WTC11 (cell line): ENCODE data around the gene PRKAG2.
A peak's percentile ranks its signal among the peaks of the same experiment; 100 is the strongest.

Source experiments
- ARID4B ChIP-seq: sonication (generic); formaldehyde crosslinking; IDR thresholded peaks from 2 replicates; pipeline ENCODE4 v1.8.0; 2023; ENCODE audit warnings: missing genetic modification reagents, mild to moderate bottlenecking, borderline replicate concordance
- CREM ChIP-seq: sonication (generic); formaldehyde crosslinking; IDR thresholded peaks from 2 replicates; pipeline ENCODE4 v1.8.1; 2022; ENCODE audit warnings: mild to moderate bottlenecking, missing genetic modification reagents, moderate library complexity
- CTCF ChIP-seq: fragments of 200-600 bp; IDR thresholded peaks from 2 replicates; pipeline ENCODE4 v1.8.0; 2022; ENCODE audit warnings: antibody characterized with exemption
- ESRRA ChIP-seq: sonication (generic); formaldehyde crosslinking; IDR thresholded peaks from 2 replicates; pipeline ENCODE4 v1.8.1; 2022; ENCODE audit warnings: mild to moderate bottlenecking, missing genetic modification reagents, borderline replicate concordance
- NR2C2 ChIP-seq: sonication (generic); formaldehyde crosslinking; IDR thresholded peaks from 2 replicates; pipeline ENCODE4 v1.8.0; 2022; ENCODE audit warnings: mild to moderate bottlenecking, missing genetic modification reagents
- ZNF232 ChIP-seq: sonication (generic); formaldehyde crosslinking; IDR thresholded peaks from 2 replicates; pipeline ENCODE4 v1.8.0; 2022; ENCODE audit warnings: mild to moderate bottlenecking, missing genetic modification reagents
- ZNF263 ChIP-seq: sonication (generic); formaldehyde crosslinking; IDR thresholded peaks from 2 replicates; pipeline ENCODE4 v1.8.1; 2022; ENCODE audit warnings: low read depth, mild to moderate bottlenecking, moderate library complexity, missing genetic modification reagents
- TF ChIP-seq, protein P1 (sequence below): sonication (generic); formaldehyde crosslinking; IDR thresholded peaks from 2 replicates; pipeline ENCODE4 v1.8.0; 2023; ENCODE audit warnings: missing genetic modification reagents

DNA sequence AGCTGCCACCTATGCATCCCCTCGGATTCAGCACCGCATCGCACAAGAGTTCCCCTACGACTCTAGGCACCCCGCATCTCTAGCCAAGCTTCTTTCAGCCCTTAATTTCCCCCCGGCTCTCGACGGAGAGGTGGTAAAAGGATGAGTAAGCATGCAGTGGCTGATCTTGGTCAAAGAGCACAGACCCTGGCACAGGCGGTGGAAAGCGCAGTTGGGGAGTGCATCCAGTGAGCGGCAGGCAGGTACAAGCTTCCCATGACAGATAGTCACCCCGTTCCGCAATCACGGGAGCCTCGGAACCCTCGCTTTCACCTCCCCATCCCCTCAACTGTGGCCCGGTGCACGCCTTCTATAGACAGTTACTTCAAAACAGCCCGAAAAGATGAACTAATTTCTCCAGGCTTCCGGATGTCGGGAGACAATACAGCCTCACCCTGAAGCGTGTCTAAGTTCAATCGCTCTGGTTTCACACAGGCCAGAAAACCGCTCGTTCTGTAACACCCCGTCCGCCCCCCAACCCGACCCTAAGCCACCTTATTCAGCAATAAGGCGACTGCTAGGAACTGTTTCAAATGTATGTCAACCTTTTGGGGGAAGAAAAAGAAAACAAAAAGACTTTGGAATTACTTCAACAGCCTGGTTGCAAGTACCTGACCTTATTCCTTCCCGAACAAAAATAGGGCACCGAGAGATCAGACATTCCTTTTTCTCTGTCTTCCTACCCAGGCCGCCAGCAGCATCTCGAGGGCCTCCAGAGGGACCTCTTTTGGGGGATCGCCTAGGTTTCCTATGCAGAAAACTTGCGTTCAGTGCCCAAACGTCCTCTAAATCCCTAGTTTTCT, 358.6 kb downstream of the PRKAG2 start:
- no peak for TF ChIP-seq CTCF
- TF ChIP-seq CREM (CRISPR knock-in tag) = no peak
- no peak for TF ChIP-seq NR2C2
- no peak for TF ChIP-seq ESRRA
- TF ChIP-seq, protein P1, sequence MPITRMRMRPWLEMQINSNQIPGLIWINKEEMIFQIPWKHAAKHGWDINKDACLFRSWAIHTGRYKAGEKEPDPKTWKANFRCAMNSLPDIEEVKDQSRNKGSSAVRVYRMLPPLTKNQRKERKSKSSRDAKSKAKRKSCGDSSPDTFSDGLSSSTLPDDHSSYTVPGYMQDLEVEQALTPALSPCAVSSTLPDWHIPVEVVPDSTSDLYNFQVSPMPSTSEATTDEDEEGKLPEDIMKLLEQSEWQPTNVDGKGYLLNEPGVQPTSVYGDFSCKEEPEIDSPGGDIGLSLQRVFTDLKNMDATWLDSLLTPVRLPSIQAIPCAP (CRISPR knock-in tag) = peak; percentile 51; the same call in 1 of the 2 replicates
- TF ChIP-seq ZNF232 = no peak
- TF ChIP-seq ZNF263 (CRISPR knock-in tag) = no peak
- TF ChIP-seq ARID4B (CRISPR knock-in tag) = peak; percentile 58; the same call in 1 of the 2 replicates
